GM19468 (cell line): ENCODE measurements around the gene DSCAM.
"Not testable (repeated sequence)": the region's sequence is repeated elsewhere in the genome, so short reads cannot be mapped to it uniquely, and the experiment has no call there.

Source experiments
- ATAC-seq: cut with Tn5 transposase; IDR thresholded peaks from one replicate; pipeline ENCODE4 v1.9.1; 2021; ENCODE audit warnings: mild to moderate bottlenecking, moderate library complexity, moderate number of reproducible peaks; ENCODE audit not compliant: unreplicated experiment; ENCODE audit errors: extremely low read depth

Gene DSCAM

DNA sequence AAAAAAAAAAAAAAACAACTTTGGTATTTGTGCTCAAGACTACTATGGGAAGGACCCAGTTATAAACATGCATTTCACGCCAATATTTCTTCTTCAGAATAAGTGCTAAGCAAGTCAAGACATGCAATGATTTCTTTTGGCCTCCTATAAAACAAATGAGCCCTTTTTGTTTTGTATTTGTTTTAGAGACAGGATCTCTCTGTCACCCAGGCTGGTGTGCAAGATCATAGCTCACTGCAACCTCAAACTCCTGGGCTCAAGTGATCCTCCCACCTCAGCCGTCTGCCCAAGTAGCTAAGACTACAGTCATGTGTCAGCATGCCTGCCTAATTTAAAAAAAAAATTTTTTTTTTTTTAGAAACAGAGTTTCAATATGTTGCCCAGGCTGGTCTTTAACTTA lies 631.0 kb downstream of the DSCAM start:
- no peak for ATAC-seq

DNA sequence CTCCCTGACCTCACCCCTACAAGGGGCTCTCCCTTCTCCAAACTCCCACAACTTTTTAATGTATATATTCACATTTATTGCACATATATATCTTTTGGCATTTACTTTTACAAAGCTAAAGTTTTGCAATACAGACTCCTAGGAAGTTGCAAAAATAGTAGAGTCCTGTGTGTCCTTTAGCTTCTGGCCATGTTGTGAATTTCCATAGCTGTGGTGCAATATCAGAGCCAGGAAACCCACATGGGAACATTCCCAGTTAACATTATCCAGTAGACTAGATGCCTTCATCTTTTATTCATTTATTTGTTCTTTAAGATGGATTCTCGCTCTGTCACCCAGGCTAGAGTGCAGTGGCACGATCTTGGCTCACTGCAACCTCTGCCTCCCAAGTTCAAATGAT lies 636.7 kb downstream of the DSCAM start:
- ATAC-seq, result no peak

DNA sequence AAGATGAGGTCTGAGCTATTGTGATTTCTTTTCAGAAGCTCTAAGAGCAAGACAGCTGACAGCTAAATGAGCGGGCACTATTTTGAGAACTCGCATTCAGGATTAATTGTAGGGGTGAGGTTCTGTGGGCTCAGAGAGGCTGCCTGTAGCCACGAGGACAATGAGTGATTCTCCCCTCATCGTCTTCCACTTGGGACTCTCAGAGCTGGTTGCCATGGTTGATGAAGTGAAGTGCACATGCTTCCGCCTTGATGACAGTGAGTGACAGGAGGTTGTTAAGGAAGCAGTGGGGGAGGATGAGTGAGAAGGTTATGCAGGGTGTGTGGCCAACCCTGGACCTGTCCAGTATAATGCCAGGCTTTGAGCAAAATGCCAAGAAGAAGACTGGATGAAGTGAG lies 638.0 kb downstream of the DSCAM start:
- no peak for ATAC-seq

GRCh38 chr21:40208206-40208947 lies 638.6 kb downstream of the DSCAM start:
- no peak for ATAC-seq

DNA sequence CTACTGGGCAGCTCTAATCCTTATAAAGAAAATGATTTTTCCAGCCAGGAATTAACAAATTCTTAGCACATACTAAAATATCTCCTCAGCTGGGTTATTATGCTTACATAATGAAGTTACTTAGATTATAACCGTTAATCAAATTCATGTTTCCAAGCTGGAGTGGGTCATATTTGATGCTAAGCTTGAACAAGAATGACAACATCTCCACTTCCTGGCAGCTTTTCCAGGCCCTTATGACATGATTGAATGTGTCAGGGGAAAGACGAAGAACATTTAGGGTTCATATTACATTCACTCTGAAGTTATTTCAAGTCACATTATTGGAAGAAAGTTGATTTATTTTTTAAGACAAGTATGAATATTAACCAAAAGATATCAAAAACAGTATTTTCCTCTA lies 646.0 kb downstream of the DSCAM start:
- no peak for ATAC-seq

GRCh38 chr21:40200126-40200525 lies 646.8 kb downstream of the DSCAM start:
- no peak for ATAC-seq

GRCh38 chr21:40194185-40194980 lies 652.6 kb downstream of the DSCAM start:
- no peak for ATAC-seq

DNA sequence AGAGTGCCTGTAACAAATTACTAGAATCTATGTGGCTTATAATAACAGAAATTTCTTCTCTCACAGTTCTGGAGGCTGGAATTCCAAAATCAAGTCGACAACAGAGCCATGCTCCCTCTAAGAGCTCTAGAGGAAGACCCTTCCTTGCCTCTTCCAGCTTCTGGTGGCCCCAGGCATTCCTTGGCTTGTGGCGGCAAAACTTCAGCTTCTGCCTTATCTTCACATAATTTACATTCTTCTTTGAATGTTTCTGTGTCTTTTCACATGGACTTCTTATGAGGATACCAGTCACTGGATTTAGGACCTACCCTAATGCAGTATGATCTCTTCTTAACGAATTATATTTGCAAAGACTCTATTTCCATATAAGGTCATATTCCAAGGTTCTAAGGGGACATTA lies 655.3 kb downstream of the DSCAM start:
- ATAC-seq, result no peak

GRCh38 chr21:40191196-40191595 lies 655.8 kb downstream of the DSCAM start:
- ATAC-seq, result no peak

DNA sequence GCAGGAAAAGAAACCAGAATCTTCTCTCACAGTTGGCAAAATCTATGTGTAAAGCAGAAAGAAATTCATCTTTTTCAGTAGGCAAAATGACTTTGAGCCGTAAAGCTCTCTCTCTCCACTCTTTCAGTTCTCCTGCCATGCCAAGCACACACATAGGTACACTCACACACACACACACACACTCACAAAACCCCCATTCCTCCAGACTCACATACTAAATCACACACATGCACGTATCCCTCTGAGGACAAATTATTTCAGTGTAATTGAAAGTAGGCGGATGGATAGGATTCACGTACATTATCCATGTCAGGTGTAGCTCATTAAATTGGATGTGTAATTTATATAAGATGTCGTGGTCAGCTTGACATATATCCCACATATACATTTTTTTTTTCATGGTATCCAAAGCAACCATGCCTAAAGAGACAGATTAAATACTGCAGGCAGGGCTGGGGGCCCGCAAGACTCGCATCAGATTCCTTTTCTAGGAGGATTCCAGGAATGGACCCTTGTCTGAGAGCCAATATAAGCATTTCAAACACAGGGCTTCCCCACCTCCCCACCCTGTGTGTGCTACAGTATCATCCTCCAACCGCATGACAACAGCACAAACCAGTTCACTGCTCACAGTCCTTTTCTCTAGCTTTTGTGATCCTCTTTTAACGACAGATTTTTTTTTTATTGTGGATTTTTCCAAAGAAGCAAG lies 658.9 kb downstream of the DSCAM start:
- ATAC-seq, result no peak

GRCh38 chr21:40187244-40187643 lies 659.7 kb downstream of the DSCAM start:
- ATAC-seq, result no peak

DNA sequence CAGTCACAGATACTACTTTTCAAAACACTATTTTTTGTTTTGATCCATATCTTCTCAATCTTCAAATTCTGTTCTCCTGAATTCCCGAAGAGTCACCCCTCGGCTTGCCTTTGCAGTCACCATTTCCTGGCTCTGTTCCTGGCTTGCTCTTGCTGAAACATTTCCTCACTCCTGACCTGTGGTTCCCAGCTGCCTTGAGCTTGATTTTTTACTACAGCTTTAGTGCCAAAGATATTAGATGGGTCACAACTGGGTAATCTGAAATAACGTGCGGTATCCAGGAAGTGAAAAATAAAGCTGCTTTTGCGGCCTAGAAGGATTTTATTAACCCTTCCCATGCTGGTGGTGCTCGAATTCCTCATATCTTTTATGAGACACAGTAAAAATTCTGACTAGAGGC lies 660.9 kb downstream of the DSCAM start:
- no peak for ATAC-seq

GRCh38 chr21:40185208-40185607 lies 661.8 kb downstream of the DSCAM start:
- no peak for ATAC-seq

DNA sequence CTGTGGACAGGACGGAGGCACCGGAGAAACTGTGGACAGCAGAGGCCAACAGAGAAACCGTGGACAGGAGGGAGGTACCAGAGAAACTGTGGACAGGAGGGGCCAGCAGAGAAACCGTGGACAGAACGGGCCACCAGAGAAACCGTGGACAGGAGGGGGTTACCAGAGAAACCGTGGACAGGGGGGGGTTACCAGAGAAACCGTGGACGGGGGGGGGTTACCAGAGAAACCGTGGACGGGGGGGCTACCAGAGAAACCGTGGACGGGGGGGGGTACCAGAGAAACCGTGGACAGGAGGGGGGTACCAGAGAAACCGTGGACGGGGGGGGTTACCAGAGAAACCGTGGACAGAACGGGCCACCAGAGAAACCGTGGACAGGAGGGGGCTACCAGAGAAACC lies 664.5 kb downstream of the DSCAM start:
- not testable (repeated sequence) for ATAC-seq

GRCh38 chr21:40179166-40179565 lies 667.8 kb downstream of the DSCAM start:
- ATAC-seq, result no peak

- ATAC-seq, result no peak
Observed at GRCh38 chr21:40178726-40179125, 668.2 kb downstream of the DSCAM start.

DNA sequence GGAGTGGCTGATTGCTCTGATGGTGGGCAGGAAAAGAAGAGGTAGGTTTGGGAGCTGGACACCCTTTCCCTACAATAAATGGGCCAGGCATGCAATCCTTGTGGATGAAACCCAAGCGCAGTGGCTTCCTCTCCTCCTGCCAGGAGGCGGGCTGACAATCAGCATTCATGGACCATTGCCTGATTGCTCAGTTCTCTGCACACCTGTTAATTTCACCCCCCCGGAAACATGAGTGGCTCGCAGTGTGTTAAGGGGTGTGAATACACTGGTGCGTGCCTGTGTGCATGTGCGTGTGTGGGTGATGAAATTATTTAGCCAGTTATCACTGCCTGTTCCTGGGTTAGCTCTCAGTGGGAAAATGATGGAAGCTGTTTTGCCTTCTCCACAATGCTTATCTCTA lies 669.0 kb downstream of the DSCAM start:
- no peak for ATAC-seq

GRCh38 chr21:40176724-40177123 lies 670.2 kb downstream of the DSCAM start:
- ATAC-seq, result no peak

DNA sequence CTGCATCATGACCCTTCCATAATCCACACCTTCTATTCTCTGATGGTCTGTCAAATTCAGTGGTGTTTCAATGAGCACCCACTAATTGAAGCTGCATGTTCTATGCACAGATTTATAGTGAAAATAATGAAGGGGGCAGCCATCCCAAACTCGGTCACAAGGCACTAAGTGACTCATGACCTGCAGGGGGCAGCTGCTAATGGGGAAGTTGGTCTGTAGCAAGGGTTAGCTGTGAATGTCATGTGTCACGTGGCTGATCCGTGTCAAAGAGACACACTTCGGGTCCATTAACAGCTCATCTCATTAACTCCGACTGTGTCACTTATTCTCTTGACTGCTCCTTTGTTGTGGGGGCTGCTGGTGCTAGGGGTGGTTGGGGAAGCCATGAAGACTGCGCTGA lies 673.1 kb downstream of the DSCAM start:
- ATAC-seq, result no peak

DNA sequence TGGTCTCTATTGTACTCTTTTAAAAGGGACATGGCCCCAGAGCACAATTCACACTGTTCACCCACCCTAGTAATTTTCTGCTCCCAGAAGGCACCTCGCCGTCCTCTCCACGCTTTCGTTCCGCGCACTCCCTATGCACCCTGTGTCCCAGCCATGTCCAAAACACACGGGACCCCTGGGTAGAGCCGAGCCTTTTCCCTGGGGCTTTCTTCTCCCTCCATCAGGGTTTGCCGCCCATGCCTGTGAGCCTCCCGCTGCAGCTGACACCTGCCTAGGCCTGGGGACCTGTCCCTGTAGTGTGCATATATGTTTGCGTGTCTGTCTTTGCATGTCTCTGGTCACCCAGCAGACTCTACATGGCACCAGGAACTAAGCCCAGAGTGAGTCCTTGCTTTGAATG lies 677.0 kb downstream of the DSCAM start:
- no peak for ATAC-seq

- no peak for ATAC-seq
Observed at GRCh38 chr21:40166291-40166843, 680.6 kb downstream of the DSCAM start.
